ENCODE results near the gene APCDD1L. TPM values are rescaled to one million over a fixed set of nuclear protein-coding genes. Genes with fewer than 3 reads are reported as not detected.

Gene APCDD1L
- total RNA-seq, 1 experiment from 2014 or later = 2.4 TPM

DNA sequence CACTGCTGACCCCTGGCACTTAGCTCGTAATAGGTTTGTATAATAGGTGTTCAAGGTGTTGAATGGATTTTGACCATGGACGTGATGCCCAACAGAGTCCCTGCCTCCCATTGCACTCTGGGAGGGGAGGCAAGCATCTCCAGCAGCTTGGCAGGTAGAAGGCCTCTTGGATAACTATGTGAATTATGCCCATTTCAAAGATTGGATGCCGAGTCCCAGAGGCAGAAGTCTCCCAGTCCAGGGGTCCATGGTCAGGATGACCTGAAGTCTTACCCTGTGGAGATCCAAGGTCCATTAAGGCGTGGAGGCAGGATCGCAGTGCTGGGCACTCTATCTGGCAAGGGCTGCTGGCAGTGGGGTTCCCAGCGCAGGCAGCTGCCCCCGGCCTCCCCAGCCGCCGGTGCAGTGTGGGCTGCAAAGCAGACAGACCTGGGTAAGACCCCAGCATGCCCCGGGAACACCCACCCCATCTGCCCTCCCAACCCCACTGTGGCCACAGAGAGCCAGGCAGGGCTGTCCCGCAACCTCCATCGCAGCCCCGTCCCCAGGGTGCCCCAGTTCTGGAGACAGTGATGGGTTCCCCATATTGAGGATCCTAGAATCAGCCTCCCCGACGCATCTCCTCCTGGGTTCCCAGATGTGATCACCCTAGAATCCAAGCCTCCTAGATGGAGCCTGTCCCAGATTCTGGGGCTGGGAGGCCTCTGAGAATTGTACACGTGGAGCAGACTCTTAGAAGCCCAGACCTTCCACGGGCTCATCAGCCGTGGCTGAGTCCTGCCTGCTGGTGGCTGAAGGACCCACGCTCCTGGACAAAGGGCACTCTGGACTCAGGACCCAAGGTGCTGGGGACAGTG lies 44.6 kb downstream of the APCDD1L start (continued):
- no peak for TF ChIP-seq FOXK1 (CRISPR knock-in tag; IDR thresholded peaks at IDR 0.05)
- TF ChIP-seq, protein P1, sequence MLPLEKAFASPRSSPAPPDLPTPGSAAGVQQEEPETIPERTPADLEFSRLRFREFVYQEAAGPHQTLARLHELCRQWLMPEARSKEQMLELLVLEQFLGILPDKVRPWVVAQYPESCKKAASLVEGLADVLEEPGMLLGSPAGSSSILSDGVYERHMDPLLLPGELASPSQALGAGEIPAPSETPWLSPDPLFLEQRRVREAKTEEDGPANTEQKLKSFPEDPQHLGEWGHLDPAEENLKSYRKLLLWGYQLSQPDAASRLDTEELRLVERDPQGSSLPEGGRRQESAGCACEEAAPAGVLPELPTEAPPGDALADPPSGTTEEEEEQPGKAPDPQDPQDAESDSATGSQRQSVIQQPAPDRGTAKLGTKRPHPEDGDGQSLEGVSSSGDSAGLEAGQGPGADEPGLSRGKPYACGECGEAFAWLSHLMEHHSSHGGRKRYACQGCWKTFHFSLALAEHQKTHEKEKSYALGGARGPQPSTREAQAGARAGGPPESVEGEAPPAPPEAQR (CRISPR knock-in tag; IDR thresholded peaks at IDR 0.05) = no peak
- TF ChIP-seq GTF2I (CRISPR knock-in tag; conservative IDR thresholded peaks at IDR 0.05) = no peak

DNA sequence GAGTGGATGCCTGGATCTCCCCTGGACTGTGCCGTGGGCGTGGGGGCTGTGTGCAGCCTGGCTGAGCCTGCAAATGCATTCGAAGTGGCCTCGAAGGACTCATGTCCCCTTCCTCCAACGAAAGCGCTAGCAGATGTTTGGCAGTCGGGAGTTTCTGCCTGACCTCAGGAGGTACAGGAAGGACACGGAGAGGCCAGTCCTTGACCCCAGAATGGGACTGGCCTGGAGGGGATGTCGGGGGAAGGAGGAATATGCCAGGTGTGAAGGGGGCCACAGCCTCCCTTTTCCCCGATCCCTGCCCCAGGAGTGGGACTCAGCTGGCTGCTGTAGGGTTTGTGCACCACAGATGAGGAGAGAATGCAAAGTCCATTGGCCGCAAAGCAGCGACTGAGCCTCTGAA lies 45.6 kb downstream of the APCDD1L start:
- TF ChIP-seq FOXJ3 (CRISPR knock-in tag; IDR thresholded peaks at IDR 0.05; ENCODE audit: borderline replicate concordance) = no peak
- TF ChIP-seq, protein P2, sequence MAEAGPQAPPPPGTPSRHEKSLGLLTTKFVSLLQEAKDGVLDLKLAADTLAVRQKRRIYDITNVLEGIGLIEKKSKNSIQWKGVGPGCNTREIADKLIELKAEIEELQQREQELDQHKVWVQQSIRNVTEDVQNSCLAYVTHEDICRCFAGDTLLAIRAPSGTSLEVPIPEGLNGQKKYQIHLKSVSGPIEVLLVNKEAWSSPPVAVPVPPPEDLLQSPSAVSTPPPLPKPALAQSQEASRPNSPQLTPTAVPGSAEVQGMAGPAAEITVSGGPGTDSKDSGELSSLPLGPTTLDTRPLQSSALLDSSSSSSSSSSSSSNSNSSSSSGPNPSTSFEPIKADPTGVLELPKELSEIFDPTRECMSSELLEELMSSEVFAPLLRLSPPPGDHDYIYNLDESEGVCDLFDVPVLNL (CRISPR knock-in tag; IDR thresholded peaks at IDR 0.05; ENCODE audit: borderline replicate concordance, low read depth) = no peak
- no peak for TF ChIP-seq JAZF1 (CRISPR knock-in tag; IDR thresholded peaks at IDR 0.05)
- no peak for TF ChIP-seq NFYB (CRISPR knock-in tag; conservative IDR thresholded peaks at IDR 0.05; ENCODE audit: low read depth)
- TF ChIP-seq, protein P3, sequence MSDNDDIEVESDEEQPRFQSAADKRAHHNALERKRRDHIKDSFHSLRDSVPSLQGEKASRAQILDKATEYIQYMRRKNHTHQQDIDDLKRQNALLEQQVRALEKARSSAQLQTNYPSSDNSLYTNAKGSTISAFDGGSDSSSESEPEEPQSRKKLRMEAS (CRISPR knock-in tag; IDR thresholded peaks at IDR 0.05) = no peak
- TF ChIP-seq FOXP1 (CRISPR knock-in tag; IDR thresholded peaks at IDR 0.05; ENCODE audit: borderline replicate concordance) = no peak
- TF ChIP-seq HMGA2 (CRISPR knock-in tag; IDR thresholded peaks at IDR 0.05) = no peak
- no peak for TF ChIP-seq FOXK1 (CRISPR knock-in tag; IDR thresholded peaks at IDR 0.05)
- TF ChIP-seq, protein P4, sequence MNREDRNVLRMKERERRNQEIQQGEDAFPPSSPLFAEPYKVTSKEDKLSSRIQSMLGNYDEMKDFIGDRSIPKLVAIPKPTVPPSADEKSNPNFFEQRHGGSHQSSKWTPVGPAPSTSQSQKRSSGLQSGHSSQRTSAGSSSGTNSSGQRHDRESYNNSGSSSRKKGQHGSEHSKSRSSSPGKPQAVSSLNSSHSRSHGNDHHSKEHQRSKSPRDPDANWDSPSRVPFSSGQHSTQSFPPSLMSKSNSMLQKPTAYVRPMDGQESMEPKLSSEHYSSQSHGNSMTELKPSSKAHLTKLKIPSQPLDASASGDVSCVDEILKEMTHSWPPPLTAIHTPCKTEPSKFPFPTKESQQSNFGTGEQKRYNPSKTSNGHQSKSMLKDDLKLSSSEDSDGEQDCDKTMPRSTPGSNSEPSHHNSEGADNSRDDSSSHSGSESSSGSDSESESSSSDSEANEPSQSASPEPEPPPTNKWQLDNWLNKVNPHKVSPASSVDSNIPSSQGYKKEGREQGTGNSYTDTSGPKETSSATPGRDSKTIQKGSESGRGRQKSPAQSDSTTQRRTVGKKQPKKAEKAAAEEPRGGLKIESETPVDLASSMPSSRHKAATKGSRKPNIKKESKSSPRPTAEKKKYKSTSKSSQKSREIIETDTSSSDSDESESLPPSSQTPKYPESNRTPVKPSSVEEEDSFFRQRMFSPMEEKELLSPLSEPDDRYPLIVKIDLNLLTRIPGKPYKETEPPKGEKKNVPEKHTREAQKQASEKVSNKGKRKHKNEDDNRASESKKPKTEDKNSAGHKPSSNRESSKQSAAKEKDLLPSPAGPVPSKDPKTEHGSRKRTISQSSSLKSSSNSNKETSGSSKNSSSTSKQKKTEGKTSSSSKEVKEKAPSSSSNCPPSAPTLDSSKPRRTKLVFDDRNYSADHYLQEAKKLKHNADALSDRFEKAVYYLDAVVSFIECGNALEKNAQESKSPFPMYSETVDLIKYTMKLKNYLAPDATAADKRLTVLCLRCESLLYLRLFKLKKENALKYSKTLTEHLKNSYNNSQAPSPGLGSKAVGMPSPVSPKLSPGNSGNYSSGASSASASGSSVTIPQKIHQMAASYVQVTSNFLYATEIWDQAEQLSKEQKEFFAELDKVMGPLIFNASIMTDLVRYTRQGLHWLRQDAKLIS (CRISPR knock-in tag; IDR thresholded peaks at IDR 0.05; ENCODE audit: borderline replicate concordance) = no peak
- no peak for TF ChIP-seq SP1 (CRISPR knock-in tag; conservative IDR thresholded peaks at IDR 0.05)
- TF ChIP-seq ATF1 (CRISPR knock-in tag; IDR thresholded peaks at IDR 0.05) = no peak
- TF ChIP-seq CREM (CRISPR knock-in tag; IDR thresholded peaks at IDR 0.05) = no peak
- TF ChIP-seq TEAD4 (CRISPR knock-in tag; IDR thresholded peaks at IDR 0.05) = no peak
- TF ChIP-seq, protein P5, sequence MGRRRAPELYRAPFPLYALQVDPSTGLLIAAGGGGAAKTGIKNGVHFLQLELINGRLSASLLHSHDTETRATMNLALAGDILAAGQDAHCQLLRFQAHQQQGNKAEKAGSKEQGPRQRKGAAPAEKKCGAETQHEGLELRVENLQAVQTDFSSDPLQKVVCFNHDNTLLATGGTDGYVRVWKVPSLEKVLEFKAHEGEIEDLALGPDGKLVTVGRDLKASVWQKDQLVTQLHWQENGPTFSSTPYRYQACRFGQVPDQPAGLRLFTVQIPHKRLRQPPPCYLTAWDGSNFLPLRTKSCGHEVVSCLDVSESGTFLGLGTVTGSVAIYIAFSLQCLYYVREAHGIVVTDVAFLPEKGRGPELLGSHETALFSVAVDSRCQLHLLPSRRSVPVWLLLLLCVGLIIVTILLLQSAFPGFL (CRISPR knock-in tag; IDR thresholded peaks at IDR 0.05; ENCODE audit: borderline replicate concordance) = no peak
- no peak for TF ChIP-seq NFATC4 (CRISPR knock-in tag; IDR thresholded peaks at IDR 0.05)
- no peak for TF ChIP-seq CBFB (CRISPR knock-in tag; IDR thresholded peaks at IDR 0.05; ENCODE audit: low read depth)
- no peak for TF ChIP-seq NR1H2 (CRISPR knock-in tag; IDR thresholded peaks at IDR 0.05)
- TF ChIP-seq NR3C1 (CRISPR knock-in tag; conservative IDR thresholded peaks at IDR 0.05; ENCODE audit: low read depth) = no peak
- no peak for TF ChIP-seq GABPB1 (CRISPR knock-in tag; IDR thresholded peaks at IDR 0.05)
- Mint-ChIP-seq H3K27me3 (ENCODE audit: low read depth) (no peaks in the 10 kb centered on the region), H3K4me3 (no peak overlapping the region), H3K9me3 (no peaks in the 10 kb centered on the region), H3K27ac (no peak overlapping the region), H3K4me1 (0 out of 2 replicates have a peak, but pooled peaks cover 4% of the 10 kb centered on the region), H3K36me3 (no peaks in the 10 kb centered on the region)
- ChIA-PET POLR2A (no interaction called here), CTCF (interaction anchor here (1.1 kb wide), 1 partner anchor 89 kb away, joined by 5 read pairs; no protein-coding TSS in a partner anchor)
- ATAC-seq (no peak), DNase-seq (ENCODE audit: low spot score) (no peak)
